PC-3 (cell line): ENCODE results near the gene PLEKHG4. TPM values are rescaled to one million over a fixed set of nuclear protein-coding genes. Genes with fewer than 3 reads are reported as not detected.

Experiments
- ATAC-seq: fragments of 200-7000 bp; cut with Tn5 transposase; 2 replicates; pipeline ENCODE4 v1.9.1; 2020; ENCODE audit warnings: mild to moderate bottlenecking, moderate library complexity
- BruUV-seq: library from RNA; stranded (reverse); fragments of 400-500 nt; replicated peaks from 2 replicates; lab custom pipeline; 2021; lab: Mats Ljungman, UMichigan
- CTCF ChIA-PET: fragments of 300-600 bp; sonication (Branson Sonifier 250); formaldehyde crosslinking; loops from one replicate; lab custom pipeline; 2022; ENCODE audit warnings: antibody characterized with exemption; lab: Charles Lee
- POLR2A ChIA-PET: fragments of 300-600 bp; sonication (Branson Sonifier 250); formaldehyde crosslinking; loops from one replicate; lab custom pipeline; 2022; ENCODE audit warnings: antibody characterized with exemption; ENCODE audit not compliant: unreplicated experiment; lab: Charles Lee
- DNase-seq: peaks from one replicate; pipeline ENCODE4 v3.0.0-alpha.2; 2015
- H2AFZ ChIP-seq: fragments of 300-600 bp; sonication (generic); 2 replicates; pipeline ENCODE4 v1.6.0; 2016; ENCODE audit warnings: antibody characterized with exemption, low read length
- H3F3A ChIP-seq: fragments of 300-600 bp; sonication (generic); one replicate; pipeline ENCODE4 v1.6.0; 2017; ENCODE audit warnings: antibody characterized with exemption, low read length, control low read depth, mild to moderate bottlenecking; ENCODE audit not compliant: unreplicated experiment
- H3K27ac ChIP-seq: fragments of 300-600 bp; sonication (generic); 2 replicates; pipeline ENCODE4 v1.5.1; 2016; ENCODE audit warnings: mild to moderate bottlenecking, low read length
- H3K27me3 ChIP-seq: fragments of 300-600 bp; sonication (generic); 2 replicates; pipeline ENCODE4 v1.6.1; 2016; ENCODE audit warnings: low read length, mixed read lengths
- H3K36me3 ChIP-seq: fragments of 300-600 bp; sonication (generic); 2 replicates; pipeline ENCODE4 v1.6.1; 2016; ENCODE audit warnings: low read depth, mixed run types, low read length, mixed read lengths
- H3K4me1 ChIP-seq: fragments of 300-600 bp; sonication (generic); 2 replicates; pipeline ENCODE4 v1.5.1; 2016; ENCODE audit warnings: low read length; ENCODE audit not compliant: insufficient read depth
- H3K4me2 ChIP-seq: fragments of 300-600 bp; sonication (generic); 2 replicates; pipeline ENCODE4 v1.6.0; 2016; ENCODE audit warnings: low read length
- H3K4me3 ChIP-seq: fragments of 300-600 bp; sonication (generic); 2 replicates; pipeline ENCODE4 v1.5.1; 2016; ENCODE audit warnings: mild to moderate bottlenecking, low read length, mixed read lengths
- H3K79me2 ChIP-seq: fragments of 300-600 bp; sonication (generic); 2 replicates; pipeline ENCODE4 v1.6.1; 2017; ENCODE audit warnings: low read length, mixed read lengths
- H3K9ac ChIP-seq: fragments of 300-600 bp; sonication (generic); 2 replicates; pipeline ENCODE4 v1.6.0; 2016; ENCODE audit warnings: mild to moderate bottlenecking, low read length
- H3K9me2 ChIP-seq: fragments of 300-600 bp; sonication (generic); replicated peaks from 2 replicates; pipeline ENCODE4 v1.6.1; 2016; ENCODE audit warnings: mixed run types, low read length, mixed read lengths
- H3K9me3 ChIP-seq: fragments of 300-600 bp; sonication (generic); 2 replicates; pipeline ENCODE4 v1.6.1; 2016; ENCODE audit warnings: low read length, mixed read lengths
- H4K20me1 ChIP-seq: fragments of 300-600 bp; sonication (generic); 2 replicates; pipeline ENCODE4 v1.6.1; 2016; ENCODE audit warnings: low read length, mixed read lengths
- CTCF ChIP-seq: fragments of 300-600 bp; sonication (generic); conservative IDR thresholded peaks from 2 replicates; pipeline ENCODE4 v1.5.1; 2017; ENCODE audit warnings: antibody characterized with exemption, low read depth, mild to moderate bottlenecking, low read length
- EZH2 ChIP-seq: fragments of 300-600 bp; sonication (generic); IDR thresholded peaks from one replicate; pipeline ENCODE4 v1.6.1; 2017; ENCODE audit warnings: antibody characterized with exemption, mild to moderate bottlenecking, low read length; ENCODE audit not compliant: unreplicated experiment
- EZH2phosphoT487 ChIP-seq: fragments of 300-600 bp; sonication (generic); IDR thresholded peaks from 2 replicates; pipeline ENCODE4 v1.6.1; 2018; ENCODE audit warnings: mild to moderate bottlenecking, antibody characterized with exemption, low read length, borderline replicate concordance
- intact Hi-C: fragments of 100-400 bp; cut with micrococcal nuclease; formaldehyde crosslinking; loops from 2 replicates; pipeline ENCODE4 v1.9.0; 2023
- total RNA-seq: library from RNA; depleted of rRNA; stranded (reverse); fragments of >200 nt; gene quantifications from 2 replicates; pipeline ENCODE4 v1.2.3, GENCODE V29; 2014

Gene PLEKHG4
- total RNA-seq, 1 experiment from 2014 or later, result 8.9 TPM

- H3K27me3 ChIP-seq, result no peaks in the 10 kb centered on the region
- intact Hi-C loops, result no loop called here
- peaks cover 22% of the 10 kb centered on the region; the same call in 1 of the 2 replicates for H3K36me3 ChIP-seq
- no peak overlapping the region for H3K4me2 ChIP-seq
- no TSS peak for BruUV-seq
- H3K9ac ChIP-seq, result no peak overlapping the region
- peaks cover 19% of the 10 kb centered on the region for H3K79me2 ChIP-seq
- H3F3A ChIP-seq, result no peaks in the 10 kb centered on the region
- ChIA-PET POLR2A (no interaction called here), CTCF (no interaction called here)
- H3K9me3 ChIP-seq, result no peaks in the 10 kb centered on the region
- ATAC-seq (no peak), DNase-seq (no peak)
- peaks cover 12% of the 10 kb centered on the region; the same call in 1 of the 2 replicates for H3K4me1 ChIP-seq
- no peak overlapping the region for H3K4me3 ChIP-seq
- TF ChIP-seq CTCF (no peak), EZH2phosphoT487 (no peak), EZH2 (no peak)
- H4K20me1 ChIP-seq, result no peaks in the 10 kb centered on the region
- H2AFZ ChIP-seq, result no peak overlapping the region
- H3K27ac ChIP-seq, result no peak overlapping the region
- H3K9me2 ChIP-seq, result no peaks in the 10 kb centered on the region
Observed at GRCh38 chr16:67230809-67231660, 48.3 kb upstream of the PLEKHG4 start.

- BruUV-seq, result no TSS peak
- no peak overlapping the region for H3K4me2 ChIP-seq
- H3K4me3 ChIP-seq, result no peak overlapping the region
- no peaks in the 10 kb centered on the region for H3K9me3 ChIP-seq
- POLR2A ChIA-PET, result no interaction called here
- H3K27ac ChIP-seq, result no peak overlapping the region
- no peaks in the 10 kb centered on the region for H3K27me3 ChIP-seq
- no peaks in the 10 kb centered on the region for H3K4me1 ChIP-seq
- no peaks in the 10 kb centered on the region for H4K20me1 ChIP-seq
- intact Hi-C loops, result no loop called here
- no peak overlapping the region for H3K9ac ChIP-seq
- H3F3A ChIP-seq, result no peaks in the 10 kb centered on the region
- ATAC-seq (no peak), DNase-seq (no peak)
- TF ChIP-seq EZH2 (no peak), CTCF (no peak), EZH2phosphoT487 (no peak)
- peaks cover 2% of the 10 kb centered on the region; the same call in 1 of the 2 replicates for H3K79me2 ChIP-seq
- no peaks in the 10 kb centered on the region for H3K9me2 ChIP-seq
- H3K36me3 ChIP-seq, result peaks cover 28% of the 10 kb centered on the region
- no peak overlapping the region for H2AFZ ChIP-seq
- CTCF ChIA-PET, result no interaction called here
Observed at GRCh38 chr16:67233596-67233995, 45.7 kb upstream of the PLEKHG4 start.

- DNase-seq (no peak), ATAC-seq (no peak)
- H4K20me1 ChIP-seq, result no peaks in the 10 kb centered on the region
- H3K9me3 ChIP-seq, result no peaks in the 10 kb centered on the region
- no peak overlapping the region for H3K4me2 ChIP-seq
- H3K9me2 ChIP-seq, result no peaks in the 10 kb centered on the region
- intact Hi-C loops, result no loop called here
- no peaks in the 10 kb centered on the region for H3F3A ChIP-seq
- H3K4me1 ChIP-seq, result no peaks in the 10 kb centered on the region
- H3K4me3 ChIP-seq, result no peak overlapping the region
- H3K79me2 ChIP-seq, result 0 out of 2 replicates have a peak, but pooled peaks cover 2% of the 10 kb centered on the region
- H2AFZ ChIP-seq, result no peak overlapping the region
- CTCF ChIA-PET, result no interaction called here
- H3K9ac ChIP-seq, result no peak overlapping the region
- TF ChIP-seq EZH2phosphoT487 (no peak), EZH2 (no peak), CTCF (no peak)
- H3K36me3 ChIP-seq, result peaks cover 28% of the 10 kb centered on the region
- no peaks in the 10 kb centered on the region for H3K27me3 ChIP-seq
- POLR2A ChIA-PET, result no interaction called here
- H3K27ac ChIP-seq, result no peak overlapping the region
- BruUV-seq, result no TSS peak
Observed at GRCh38 chr16:67234180-67234597, 45.1 kb upstream of the PLEKHG4 start.
